HCT116 (cell line): ENCODE data around the gene NUP50.

ENCODE experiments used
- EGR1 ChIP-seq: IDR thresholded peaks from 2 replicates; pipeline ENCODE4 v1.6.1; 2012; ENCODE audit warnings: low read depth
- EZH2phosphoT487 ChIP-seq: fragments of 200-600 bp; IDR thresholded peaks from 2 replicates; pipeline ENCODE4 v1.6.1; 2018; ENCODE audit warnings: antibody characterized with exemption, borderline replicate concordance
- MAX ChIP-seq: IDR thresholded peaks from 2 replicates; pipeline ENCODE4 v1.6.1; 2012
- POLR2A ChIP-seq: IDR thresholded peaks from 2 replicates; pipeline ENCODE4 v1.7.0; 2011; ENCODE audit warnings: borderline replicate concordance; ENCODE audit not compliant: insufficient read depth, insufficient read length; ENCODE audit errors: extremely low read depth
- SIN3A ChIP-seq: IDR thresholded peaks from 2 replicates; pipeline ENCODE4 v1.6.1; 2012; ENCODE audit warnings: low read depth
- SP1 ChIP-seq: IDR thresholded peaks from 2 replicates; pipeline ENCODE4 v1.6.1; 2012; ENCODE audit warnings: low read depth
- ZFX ChIP-seq: fragments of 450-650 bp; IDR thresholded peaks from 2 replicates; pipeline ENCODE4 v1.6.1; 2017
- TF ChIP-seq, protein P1 (sequence below), 3 experiments: fragments of 200-600 bp in 1 of 3; sonication (generic) in 1 of 3; IDR thresholded peaks in 2 of 3; conservative IDR thresholded peaks in 1 of 3; 2 replicates each; pipeline ENCODE4 v1.5.1; 2012 to 2017; ENCODE audit warnings: low read depth in 2 of 3, low read length in 2 of 3, antibody characterized with exemption in 1 of 3, borderline replicate concordance in 1 of 3, control low read depth in 1 of 3, mild to moderate bottlenecking in 1 of 3, mixed read lengths in 1 of 3, mixed run types in 1 of 3, moderate library complexity in 1 of 3; ENCODE audit not compliant: insufficient read depth in 1 of 3

GRCh38 chr22:45204819-45205218 is 41.1 kb downstream of the NUP50 start:
- TF ChIP-seq, protein P1, sequence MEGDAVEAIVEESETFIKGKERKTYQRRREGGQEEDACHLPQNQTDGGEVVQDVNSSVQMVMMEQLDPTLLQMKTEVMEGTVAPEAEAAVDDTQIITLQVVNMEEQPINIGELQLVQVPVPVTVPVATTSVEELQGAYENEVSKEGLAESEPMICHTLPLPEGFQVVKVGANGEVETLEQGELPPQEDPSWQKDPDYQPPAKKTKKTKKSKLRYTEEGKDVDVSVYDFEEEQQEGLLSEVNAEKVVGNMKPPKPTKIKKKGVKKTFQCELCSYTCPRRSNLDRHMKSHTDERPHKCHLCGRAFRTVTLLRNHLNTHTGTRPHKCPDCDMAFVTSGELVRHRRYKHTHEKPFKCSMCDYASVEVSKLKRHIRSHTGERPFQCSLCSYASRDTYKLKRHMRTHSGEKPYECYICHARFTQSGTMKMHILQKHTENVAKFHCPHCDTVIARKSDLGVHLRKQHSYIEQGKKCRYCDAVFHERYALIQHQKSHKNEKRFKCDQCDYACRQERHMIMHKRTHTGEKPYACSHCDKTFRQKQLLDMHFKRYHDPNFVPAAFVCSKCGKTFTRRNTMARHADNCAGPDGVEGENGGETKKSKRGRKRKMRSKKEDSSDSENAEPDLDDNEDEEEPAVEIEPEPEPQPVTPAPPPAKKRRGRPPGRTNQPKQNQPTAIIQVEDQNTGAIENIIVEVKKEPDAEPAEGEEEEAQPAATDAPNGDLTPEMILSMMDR (IDR thresholded peaks at IDR 0.05 in 2 of 3, conservative IDR thresholded peaks at IDR 0.05 in 1 of 3; ENCODE audit: borderline replicate concordance in 1 of 3, insufficient read depth in 1 of 3, low read depth in 2 of 3, low read length in 2 of 3) = no peak
- TF ChIP-seq EZH2phosphoT487 = no peak
- TF ChIP-seq MAX = no peak
- TF ChIP-seq POLR2A = no peak
- no peak for TF ChIP-seq ZFX
- TF ChIP-seq SP1 = no peak
- no peak for TF ChIP-seq EGR1
- no peak for TF ChIP-seq SIN3A
